Glomerular endothelial cell (primary cell): ENCODE data around the gene BTNL2. TPM values are rescaled to one million over a fixed set of nuclear protein-coding genes. Genes with fewer than 3 reads are reported as not detected.
"Not testable (repeated sequence)": the region's sequence is repeated elsewhere in the genome, so short reads cannot be mapped to it uniquely, and the experiment has no call there.

Experiments
- DNase-seq: peaks from one replicate; pipeline ENCODE4 v3.0.0-alpha.2; 2011; ENCODE audit warnings: low read depth, low spot score; ENCODE audit errors: extremely low read depth
- total RNA-seq: library from RNA; depleted of rRNA; stranded (reverse); fragments of >200 nt; gene quantifications from 2 replicates; pipeline ENCODE4 v1.2.3, GENCODE V29; 2015

Gene BTNL2, protein sequence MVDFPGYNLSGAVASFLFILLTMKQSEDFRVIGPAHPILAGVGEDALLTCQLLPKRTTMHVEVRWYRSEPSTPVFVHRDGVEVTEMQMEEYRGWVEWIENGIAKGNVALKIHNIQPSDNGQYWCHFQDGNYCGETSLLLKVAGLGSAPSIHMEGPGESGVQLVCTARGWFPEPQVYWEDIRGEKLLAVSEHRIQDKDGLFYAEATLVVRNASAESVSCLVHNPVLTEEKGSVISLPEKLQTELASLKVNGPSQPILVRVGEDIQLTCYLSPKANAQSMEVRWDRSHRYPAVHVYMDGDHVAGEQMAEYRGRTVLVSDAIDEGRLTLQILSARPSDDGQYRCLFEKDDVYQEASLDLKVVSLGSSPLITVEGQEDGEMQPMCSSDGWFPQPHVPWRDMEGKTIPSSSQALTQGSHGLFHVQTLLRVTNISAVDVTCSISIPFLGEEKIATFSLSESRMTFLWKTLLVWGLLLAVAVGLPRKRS
- total RNA-seq: not detected in 2 replicates

GRCh38 chr6:32406857-32407256, at the start of gene BTNL2:
Gene BTNL2, minus strand, starts transcription at chr6:32407181. Its CDS starts 58 bp downstream, at chr6:32407123.
- no peak for DNase-seq

GRCh38 chr6:32449088-32449736, 42.2 kb upstream of the BTNL2 start:
- DNase-seq: no peak

DNA sequence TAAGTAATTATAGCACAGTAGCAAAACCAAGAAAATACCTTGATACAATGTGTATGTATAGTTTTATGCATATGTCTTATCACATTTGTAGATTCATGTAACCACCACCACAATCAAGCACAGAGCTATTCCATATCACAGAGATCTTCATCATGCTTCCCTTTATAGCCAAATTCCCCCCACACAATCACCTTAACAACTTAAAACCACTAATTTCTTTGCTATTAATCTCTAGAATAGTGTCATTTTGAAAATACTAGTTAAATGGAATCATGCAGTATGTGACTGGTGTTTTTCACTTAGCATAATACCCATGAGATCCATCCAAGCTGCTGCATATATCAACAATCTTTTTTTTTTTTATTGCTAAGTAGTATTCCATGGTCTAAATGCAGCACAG, 41.0 kb upstream of the BTNL2 start:
- DNase-seq: no peak

DNA sequence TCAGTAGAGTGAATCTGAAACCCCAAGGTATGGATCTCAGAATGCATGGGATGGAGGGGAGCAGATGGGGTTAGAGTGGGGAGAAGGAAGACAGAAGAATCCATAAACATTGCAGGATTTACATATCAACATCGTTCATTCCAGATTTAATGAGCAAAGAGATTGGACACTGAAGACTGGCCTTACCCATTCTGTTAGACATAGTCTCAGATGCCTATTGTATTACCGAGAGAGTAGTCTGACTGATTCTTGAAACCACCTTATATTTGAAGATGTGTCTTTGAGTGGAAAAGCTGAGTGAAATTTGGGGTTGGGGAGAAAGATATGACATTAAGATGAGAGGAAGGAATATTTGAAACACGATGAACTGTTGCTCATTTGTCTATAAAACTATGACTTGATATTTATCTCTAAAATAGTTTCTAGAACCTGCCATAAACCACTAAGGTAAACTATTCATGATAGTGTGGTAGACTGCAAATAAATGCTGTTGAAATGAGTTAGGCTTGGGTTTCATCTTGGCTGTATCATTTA, 38.4 kb upstream of the BTNL2 start:
- no peak for DNase-seq

- DNase-seq: no peak
These were observed 37.5 kb upstream of the BTNL2 start for GRCh38 chr6:32444433-32444832.

DNA sequence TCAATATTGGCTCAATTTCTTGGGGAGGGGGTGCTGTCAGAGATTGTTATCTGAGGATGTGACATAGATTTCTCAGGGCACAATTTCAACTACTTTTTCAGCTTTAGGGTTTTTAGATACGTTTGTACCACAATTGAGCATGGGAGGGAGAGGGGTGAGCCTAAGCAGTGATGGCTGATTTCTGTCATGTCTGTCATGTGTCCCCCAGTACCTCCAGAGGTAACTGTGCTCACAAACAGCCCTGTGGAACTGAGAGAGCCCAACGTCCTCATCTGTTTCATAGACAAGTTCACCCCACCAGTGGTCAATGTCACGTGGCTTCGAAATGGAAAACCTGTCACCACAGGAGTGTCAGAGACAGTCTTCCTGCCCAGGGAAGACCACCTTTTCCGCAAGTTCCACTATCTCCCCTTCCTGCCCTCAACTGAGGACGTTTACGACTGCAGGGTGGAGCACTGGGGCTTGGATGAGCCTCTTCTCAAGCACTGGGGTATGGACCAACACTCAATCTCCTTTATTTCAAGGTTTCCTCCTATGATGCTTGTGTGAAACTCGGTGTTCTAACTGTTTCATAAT, 36.1 kb upstream of the BTNL2 start:
- no peak for DNase-seq

DNA sequence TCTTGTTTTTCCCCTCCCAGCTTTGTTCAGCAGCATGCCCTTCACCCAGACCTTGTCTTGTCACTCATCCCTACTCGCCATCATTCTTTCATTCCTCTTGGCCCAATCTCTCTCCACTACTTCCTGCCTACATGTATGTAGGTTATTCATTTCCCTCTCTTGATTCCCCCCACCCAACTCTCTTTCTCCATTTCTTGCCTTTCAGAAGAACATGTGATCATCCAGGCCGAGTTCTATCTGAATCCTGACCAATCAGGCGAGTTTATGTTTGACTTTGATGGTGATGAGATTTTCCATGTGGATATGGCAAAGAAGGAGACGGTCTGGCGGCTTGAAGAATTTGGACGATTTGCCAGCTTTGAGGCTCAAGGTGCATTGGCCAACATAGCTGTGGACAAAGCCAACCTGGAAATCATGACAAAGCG, 35.3 kb upstream of the BTNL2 start:
- DNase-seq: no peak

DNA sequence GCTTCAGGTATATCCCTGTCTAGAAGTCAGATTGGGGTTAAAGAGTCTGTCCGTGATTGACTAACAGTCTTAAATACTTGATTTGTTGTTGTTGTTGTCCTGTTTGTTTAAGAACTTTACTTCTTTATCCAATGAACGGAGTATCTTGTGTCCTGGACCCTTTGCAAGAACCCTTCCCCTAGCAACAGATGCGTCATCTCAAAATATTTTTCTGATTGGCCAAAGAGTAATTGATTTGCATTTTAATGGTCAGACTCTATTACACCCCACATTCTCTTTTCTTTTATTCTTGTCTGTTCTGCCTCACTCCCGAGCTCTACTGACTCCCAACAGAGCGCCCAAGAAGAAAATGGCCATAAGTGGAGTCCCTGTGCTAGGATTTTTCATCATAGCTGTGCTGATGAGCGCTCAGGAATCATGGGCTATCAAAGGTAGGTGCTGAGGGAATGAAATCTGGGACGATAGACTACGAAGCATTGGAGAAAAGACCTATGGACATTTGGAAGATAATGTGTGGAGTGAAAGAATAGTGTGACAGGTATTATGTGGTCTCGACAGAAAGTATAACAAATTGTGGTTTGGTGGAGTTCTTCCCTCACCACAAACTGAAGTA, 32.7 kb upstream of the BTNL2 start, which contains the start of gene HLA-DRA:
Gene HLA-DRA, plus strand, starts transcription at position 286 of the 613 bp plus-strand sequence. Its CDS starts 64 bp downstream, at position 350.
- peak; percentile 33 for DNase-seq

DNA sequence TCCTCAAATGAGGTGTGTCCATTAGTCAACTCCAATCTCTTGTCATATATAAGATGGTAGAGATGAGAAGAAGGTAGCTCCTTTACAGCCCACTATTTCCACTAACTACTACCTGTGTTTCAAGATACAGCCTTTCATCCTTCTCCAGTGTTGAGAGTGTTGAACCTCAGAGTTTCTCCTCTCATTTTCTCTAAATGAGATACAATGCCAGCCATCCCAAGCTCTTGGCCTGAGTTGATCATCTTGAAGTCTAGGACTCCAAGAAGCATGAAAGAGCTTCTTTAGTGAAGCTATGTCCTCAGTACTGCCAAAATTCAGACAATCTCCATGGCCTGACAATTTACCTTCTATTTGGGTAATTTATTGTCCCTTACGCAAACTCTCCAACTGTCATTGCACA, 32.2 kb upstream of the BTNL2 start:
- no peak for DNase-seq

DNA sequence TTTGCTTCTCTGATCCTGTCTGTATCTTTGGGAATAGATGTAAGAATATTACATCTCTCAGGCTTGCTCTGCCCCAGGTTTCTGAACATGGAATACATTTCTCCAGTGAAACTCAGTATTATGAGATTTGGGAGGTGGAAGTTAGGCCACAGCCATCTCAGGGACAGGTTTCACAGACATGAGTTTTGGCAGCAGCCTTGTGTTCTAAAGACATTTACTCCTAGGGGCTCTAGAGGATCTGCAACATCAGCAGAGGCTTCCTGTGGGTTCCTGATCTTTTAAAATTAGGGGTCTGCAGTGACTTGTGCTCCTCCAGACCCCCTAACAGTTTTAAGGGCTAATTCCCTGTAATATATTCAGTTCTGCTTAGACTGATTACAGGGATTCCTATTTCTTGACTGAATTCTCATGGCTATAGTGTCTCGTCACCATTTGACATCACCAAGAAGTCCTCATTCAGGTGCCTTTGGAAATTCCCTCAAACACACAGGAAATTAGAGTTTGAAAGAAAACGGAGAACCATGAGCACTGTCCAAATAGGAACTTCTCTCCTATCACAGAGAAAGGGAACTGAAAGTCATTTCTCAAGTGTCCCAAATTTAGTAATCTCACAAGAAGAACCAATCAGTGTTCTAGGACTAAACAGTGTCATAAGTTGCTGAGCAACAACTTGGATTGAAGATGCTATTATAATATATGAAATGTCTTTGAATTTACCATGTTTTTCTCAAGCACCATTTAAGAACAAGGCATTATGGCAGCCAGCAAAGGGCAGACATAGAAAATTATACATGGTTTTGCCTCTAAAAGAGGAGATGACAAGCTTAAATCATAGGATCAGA, 30.2 kb upstream of the BTNL2 start:
- DNase-seq: no peak

GRCh38 chr6:32436186-32436585, 29.2 kb upstream of the BTNL2 start:
- DNase-seq: no peak

DNA sequence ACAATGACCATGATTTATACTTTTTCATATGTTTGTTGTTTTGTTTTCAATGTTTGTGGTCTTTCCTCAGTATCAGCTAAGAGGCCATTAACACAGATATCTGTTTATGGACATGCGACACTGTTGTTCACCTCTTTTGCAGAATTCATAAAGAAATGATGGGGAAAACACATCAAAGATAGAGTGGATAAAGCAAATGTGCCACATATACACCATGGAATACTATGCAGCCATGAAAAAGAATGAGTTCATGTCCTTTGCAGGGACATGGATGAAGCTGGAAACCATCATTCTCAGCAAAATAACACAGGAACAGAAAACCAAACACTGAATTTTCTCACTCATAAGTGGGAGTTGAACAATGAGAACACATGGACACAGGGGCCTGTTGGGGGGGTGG, 27.0 kb upstream of the BTNL2 start:
- not testable (repeated sequence) for DNase-seq

DNA sequence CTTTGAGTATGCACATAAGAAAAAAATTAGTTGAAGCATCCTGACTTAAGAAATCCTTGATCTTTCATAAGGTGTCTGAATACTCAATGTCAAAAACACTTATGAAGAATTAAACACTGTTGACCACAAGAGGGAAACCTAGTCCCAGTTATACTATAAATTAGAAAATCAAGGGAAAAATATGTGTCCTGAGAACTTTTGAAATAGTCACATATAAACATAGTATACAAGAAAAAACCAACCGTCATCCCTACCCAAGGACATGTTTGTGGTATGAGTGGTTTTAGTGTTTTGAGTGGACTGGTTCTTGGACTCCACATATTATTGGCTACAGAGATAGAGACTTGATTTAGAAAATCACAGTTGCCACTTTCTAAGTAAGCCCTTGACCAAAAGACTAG, 25.1 kb upstream of the BTNL2 start:
- DNase-seq: no peak

- DNase-seq: no peak
These were observed 24.2 kb upstream of the BTNL2 start for GRCh38 chr6:32431142-32431541.

DNA sequence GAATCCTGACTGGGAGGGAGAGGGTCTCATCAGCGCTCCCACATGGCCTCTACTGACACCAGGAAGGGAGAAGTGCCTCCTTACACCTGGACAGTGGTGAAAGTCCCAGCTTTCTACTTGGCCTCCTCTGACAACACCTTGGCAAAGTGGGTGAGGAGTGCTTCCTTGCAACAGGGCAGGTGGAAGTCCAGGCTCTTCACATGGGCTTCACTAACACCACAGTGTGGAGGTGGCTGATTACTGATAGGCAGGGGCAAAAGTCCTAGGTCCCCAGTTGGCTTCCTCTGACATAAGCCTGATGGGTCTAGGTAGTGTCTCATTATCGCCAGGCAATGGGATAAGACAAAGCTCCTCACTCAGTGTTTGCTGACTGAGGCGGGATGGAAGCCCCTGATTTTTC, 23.2 kb upstream of the BTNL2 start:
- DNase-seq: no peak

DNA sequence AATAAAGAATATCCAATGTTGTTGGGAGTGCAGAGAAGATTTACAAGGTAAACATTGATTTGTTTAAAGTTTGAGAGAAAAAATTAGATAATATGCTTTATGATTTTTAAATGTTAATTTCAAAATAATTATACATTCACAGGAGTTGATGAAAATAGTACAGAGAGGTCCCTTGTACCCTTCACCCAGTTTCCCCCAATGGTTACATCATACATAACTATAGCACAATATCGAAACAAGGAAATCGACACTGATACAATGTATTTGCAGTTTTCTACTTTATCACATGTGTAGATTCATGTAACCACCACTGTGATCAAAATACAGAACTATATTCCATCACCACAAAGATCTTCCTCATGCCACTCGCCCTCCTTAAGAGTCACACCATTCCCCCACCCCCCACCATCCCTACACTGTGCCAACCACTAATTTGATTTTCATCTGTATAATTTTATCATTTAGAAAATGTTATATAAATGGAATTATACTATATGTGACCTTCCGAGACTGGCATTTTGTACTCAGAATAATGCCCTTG, 21.0 kb upstream of the BTNL2 start:
- no peak for DNase-seq

GRCh38 chr6:32427218-32427617, 20.2 kb upstream of the BTNL2 start:
- no peak for DNase-seq

- DNase-seq: no peak
These were observed 19.4 kb upstream of the BTNL2 start for GRCh38 chr6:32426338-32426737.

DNA sequence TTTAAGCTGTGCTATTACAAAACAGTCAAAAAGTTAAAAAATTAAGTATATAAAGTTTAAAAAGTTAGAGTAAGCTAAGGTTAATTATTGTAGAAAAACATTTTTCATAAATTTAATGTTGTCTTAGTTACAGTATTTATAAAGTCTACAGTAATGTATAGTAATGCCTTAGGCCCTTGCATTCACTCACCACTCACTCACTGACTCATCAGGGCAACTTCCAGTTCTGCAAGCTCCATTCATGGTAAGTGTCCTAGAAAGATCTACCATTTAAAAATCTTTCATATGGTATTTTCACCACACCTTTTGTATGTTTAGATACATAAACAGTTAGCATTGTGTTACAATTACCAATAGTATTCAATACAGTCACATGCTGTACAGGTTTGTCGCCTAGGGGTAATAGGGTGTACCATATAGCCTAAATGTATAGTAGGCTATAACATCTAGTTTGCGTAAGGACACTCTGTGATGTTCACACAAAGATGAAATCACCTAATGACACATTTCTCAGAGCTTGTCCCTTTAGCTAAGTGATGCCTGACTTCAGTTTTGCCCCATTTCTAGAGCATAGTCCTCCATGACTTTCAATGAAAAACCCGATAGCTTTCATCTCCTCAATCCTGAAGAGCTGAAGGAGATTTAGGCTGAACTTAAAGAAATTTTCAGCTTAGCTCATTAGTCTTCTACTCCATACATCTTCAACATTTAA, 17.8 kb upstream of the BTNL2 start:
- DNase-seq: no peak
